GM18520 (cell line): Measurements from ENCODE around the gene AFG3L2.
A peak's percentile ranks its signal among the peaks of the same experiment; 100 is the strongest.

Experiments
- ATAC-seq: cut with Tn5 transposase; IDR thresholded peaks from one replicate; pipeline ENCODE4 v1.9.1; 2021; ENCODE audit not compliant: unreplicated experiment

AFG3L2 gene

DNA sequence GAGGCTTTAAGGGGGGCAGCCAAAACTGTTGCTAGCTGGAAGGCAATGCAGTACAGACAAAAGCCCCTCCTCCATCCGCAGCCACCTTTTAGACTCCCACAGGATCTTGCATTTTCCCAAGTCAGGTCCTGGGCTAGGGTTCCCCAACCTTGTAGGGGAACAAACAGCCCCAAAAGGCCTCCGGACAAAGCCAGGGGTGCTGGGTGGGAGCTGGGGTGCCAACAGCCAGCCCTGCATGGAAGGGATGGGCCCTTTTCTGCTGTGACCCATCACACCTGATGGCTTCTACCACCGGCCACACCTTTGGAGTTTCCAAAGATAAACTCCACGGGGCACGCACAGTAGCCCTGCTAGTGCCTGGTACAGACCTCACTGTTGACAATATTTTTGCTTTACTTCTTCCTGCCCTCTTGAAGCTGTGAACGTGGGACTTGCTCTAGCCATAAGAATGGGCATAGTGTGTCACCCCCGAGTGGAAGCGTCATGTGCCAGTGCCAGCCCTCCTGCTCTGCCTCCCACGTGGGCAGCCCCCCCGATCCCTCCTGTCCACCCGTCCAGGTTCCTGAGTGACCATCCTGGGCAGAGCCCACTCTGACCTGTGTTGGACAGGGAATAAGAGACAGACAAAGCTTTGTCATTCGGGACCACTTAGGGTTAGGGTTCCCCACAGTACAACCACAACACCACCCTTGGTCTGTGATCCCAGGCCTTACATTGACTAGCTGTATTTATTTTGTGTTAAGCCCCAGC is 50.1 kb downstream of the AFG3L2 start:
- ATAC-seq = no peak

DNA sequence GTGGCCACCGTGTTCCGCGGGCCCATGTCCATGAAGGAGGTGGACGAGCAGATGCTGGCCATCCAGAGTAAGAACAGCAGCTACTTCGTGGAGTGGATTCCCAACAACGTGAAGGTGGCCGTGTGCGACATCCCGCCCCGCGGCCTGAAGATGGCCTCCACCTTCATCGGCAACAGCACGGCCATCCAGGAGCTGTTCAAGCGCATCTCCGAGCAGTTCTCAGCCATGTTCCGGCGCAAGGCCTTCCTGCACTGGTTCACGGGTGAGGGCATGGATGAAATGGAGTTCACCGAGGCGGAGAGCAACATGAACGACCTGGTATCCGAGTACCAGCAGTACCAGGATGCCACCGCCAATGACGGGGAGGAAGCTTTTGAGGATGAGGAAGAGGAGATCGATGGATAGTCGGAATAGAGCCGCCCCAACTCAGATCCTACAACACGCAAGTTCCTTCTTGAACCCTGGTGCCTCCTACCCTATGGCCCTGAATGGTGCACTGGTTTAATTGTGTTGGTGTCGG is 51.2 kb downstream of the AFG3L2 start:
- ATAC-seq = no peak

DNA sequence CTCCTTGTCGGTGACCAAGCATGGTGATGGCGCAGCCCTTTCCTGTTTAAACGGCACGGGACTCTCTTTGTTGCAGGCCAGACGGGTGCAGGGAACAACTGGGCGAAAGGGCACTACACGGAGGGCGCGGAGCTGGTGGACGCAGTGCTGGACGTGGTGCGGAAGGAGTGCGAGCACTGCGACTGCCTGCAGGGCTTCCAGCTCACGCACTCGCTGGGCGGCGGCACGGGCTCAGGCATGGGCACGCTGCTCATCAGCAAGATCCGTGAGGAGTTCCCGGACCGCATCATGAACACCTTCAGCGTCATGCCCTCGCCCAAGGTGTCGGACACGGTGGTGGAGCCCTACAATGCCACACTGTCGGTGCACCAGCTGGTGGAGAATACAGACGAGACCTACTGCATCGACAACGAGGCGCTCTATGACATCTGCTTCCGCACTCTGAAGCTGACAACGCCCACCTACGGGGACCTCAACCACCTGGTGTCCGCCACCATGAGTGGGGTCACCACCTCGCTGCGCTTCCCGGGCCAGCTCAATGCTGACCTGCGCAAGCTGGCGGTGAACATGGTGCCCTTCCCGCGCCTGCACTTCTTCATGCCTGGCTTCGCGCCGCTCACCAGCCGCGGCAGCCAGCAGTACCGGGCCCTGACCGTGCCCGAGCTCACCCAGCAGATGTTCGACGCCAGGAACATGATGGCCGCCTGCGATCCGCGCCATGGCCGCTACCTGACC is 51.9 kb downstream of the AFG3L2 start:
- no peak for ATAC-seq

DNA sequence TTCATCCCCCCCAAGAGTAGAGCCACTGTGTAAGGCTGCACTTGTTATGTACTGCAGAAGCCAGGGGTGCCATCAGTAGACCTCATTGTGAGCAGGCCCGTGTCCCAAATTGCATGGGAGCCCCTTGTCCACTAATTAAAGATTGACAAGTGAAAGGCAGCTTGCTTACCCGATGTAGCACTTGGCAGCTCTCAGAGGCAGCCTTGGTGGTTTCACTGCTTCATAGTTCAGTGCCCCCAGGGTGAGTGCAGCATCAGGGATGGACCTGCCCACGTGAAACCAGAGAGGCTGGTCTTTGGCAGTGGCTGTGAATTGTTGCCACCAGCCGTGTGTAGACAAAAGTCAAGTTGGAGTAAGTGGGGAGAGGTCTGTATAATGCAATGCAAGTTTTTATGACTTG is 55.7 kb downstream of the AFG3L2 start:
- peak; percentile 71 for ATAC-seq

DNA sequence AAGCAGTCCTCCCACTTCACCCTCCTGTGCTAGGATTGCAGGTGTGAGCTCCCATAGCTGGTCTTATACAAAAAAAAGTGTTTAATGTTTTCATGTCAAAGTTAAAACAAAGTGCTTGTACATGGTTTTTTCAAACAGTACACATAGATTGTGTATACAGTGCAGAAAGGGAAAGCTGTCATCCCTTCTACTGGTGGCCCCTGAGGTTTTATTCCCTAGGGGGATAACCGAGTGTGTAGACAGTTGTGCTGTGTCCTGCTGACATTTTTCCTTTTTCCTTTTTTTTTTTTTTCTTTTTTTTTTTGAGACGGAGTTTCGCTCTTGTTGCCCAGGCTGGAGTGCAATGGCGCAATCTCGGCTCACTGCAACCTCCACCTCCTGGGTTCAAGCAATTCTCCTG is 58.2 kb downstream of the AFG3L2 start:
- ATAC-seq = no peak

DNA sequence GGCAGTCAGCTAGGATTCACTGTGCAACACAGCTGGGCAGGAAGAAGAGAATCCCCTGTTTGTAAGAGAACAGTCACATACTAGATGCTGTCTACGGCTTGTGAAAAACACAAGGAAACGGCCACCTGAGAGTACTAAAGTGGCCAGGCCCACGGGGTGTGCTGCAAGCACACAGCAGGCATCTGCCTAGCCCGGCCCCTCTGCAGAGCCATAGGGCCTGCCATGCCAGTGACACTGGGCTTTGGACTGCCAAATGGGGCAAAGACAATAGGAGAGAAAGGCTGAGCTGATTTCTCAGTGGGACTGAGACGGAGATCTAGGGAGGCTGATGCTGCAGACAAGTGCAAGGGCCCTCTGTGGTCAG is 58.7 kb downstream of the AFG3L2 start:
- no peak for ATAC-seq

DNA sequence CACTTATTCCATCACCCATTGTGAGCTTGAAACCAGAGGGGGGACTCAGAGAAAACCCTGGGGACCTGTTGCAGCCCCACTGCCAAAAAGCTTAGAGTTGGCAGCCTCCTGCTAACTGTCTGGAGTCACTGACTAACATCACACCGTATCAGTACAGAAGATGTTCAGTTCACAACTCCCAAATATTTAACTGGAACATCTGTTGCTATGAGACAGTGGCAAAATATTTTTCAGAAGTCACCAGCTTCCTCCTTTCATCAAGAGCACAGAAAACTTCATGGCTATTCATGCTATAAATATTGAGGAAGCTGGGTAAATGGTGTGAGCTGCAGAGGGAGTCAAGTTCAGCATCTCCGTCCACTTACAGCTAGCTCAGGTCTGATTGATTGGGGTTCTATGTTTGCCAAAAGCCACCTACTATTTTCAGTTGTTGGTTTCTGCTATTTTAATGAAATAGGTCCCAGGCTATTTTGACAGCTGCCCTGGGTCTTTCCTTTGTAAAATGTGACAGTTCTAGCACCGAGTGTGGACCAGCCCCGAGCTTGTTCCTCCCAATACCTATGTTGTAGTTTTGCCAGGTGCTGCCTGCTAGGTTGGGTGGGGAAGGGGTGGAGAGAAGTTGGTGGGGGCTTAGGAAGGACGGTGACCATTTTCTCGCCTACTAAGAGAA is 59.2 kb downstream of the AFG3L2 start:
- no peak for ATAC-seq

DNA sequence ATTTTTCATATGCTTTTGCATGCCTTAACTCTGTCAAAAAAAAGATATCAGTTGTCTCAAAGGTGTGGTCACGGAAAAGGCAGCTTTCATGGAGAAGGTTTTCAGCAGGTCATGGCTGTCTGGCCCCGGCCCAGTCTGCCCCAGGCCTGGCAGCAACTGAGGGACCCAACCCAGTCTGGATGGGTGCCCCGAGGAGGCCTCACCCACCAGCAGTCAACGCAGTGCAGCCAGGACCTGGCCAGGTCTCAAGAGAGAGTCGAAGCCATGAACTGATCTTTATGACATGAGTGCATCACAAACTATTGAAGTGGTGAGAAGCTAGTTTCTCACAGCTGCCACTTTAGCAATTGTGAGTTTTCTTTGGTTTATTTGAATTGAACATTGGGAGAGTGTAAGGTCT is 61.1 kb downstream of the AFG3L2 start:
- no peak for ATAC-seq

DNA sequence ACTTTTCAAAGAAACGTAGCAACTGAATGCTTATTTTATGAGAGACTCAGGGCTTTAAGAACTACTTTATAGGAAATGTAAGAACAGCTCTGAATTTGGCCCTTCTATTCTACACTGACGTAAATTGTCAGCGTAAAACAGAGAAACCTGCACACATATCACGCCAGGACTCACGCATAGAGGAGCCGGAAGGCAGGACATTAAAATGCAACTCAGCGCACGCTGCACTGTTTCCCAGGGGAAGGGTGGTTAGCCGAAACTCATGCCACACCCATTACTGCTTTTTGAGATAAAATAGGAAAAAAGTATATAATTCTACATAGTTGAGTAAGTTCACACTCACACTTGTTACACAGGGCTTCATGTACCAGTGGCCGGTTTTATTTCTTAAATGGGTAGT is 61.5 kb downstream of the AFG3L2 start:
- no peak for ATAC-seq

DNA sequence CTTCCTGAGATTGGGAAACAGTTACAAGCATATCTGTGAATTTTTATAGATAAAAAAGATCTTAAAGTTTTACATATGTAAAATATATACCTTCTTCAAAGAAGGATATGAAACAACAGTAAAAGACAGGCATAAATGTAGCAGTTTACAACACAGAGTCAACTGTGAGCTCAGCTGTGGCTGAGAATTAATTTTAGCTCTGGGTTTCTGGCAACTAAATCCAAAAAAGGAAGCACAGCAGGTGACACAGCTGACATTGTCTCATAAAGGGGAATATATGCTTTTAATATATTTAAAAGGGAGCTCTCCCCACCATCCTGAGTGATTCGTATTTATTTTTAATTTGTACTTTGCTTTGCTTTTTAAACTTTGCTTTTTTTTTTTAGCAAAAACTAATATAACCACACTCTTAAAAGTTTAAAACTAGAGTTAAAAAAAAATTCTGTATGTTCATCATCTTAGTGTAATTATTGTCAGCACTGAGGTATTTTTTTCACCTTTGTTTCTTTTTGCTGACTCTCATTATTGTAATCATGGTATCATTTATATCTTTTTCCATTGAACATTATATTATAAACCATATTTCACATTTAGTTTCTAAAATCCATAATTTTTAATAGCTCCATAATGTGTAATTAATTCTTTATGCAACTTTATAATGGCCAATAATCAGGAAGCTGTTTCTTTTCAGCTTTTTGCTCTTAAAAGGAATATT is 62.3 kb downstream of the AFG3L2 start:
- ATAC-seq = no peak

DNA sequence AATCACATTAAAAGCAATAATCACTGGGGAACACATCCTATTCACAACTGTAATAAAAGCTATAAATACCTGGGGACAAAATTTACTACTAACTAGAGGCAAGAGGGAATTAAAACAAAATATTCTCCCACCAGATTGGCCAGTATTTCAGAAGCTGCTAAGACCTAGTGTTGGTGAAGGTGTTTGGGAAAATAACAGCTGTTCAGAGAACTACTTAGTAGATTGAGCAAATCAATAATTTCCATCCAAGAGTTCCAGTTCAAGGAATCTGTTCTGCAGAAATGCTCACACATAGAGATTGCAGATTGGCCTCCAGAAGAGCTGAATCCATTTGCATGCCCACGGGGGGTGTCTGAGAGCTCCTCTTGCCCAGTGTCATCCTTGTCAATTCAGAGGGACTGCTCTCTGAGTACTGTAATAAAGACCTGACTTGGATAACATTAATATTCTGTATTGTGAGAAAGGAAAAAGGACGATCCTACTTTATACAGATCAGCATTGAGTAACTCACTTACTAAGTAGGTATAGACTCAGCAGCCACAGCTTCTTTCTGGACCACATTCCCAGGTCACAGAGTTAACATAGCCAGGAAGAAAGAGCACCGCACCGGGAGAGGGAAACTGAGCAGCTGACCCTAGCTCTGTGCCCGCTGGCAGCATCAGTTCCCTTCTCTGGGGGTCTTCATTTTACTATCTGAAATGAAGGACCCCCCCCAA is 63.3 kb downstream of the AFG3L2 start:
- no peak for ATAC-seq

DNA sequence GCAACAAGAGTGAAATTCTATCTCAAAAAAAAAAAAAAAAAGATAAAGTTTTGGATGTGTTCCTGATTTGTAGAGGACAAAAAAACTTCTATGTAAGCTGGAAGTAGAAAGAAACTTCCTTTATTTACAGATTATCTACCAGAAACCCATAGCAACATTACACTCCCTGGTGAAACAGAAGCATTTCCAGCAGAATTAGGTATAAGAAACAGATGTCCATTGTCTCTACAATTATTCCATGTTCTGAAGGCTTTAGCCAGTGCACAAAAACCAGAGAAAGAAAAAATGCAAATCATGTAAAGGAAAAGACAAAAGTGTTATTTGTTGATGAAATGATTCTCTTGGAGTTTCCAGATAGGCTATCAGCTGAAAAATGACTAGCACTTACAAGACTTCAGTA is 64.1 kb downstream of the AFG3L2 start:
- no peak for ATAC-seq

DNA sequence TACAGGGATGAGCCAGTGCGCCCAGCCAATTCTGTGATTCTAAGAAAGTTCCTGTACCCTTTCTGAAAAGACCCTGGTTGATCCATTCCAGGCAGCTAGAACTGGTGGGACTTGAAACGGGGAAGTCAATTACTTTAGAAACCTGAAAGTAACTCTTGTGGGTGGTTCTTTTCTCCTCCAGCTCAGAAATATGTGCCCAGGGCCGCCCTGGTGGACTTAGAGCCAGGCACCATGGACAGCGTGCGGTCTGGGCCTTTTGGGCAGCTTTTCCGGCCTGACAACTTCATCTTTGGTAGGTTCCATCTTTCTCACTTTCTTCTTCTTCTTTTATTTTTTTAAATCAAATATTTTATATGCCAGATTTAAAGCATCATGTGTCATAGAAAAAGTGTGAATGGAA is 66.3 kb downstream of the AFG3L2 start:
- no peak for ATAC-seq

DNA sequence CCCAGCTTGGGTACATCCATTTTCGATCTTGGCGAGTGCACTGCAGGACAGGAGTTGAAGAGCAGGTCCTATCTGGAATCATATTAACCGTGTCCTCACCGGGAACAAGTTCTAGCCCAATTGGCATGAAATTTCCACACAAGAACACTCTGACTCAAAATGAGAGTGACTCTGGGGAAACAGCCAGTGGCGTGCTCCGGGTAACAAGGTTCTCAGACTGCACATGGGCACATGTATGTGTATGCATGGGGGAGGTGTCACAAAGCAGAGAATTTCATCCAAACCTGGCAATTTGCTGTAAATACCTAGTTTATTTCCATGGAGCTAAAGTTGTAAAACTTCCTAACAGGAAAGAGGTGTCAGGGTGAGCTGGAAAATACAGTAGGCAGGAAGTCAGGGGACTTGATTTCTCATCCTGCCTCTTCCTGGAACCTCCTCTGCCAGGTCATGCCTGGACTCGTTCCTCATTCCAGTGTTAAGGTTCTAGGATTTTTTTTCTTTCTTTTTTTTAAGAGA is 67.3 kb downstream of the AFG3L2 start:
- no peak for ATAC-seq

DNA sequence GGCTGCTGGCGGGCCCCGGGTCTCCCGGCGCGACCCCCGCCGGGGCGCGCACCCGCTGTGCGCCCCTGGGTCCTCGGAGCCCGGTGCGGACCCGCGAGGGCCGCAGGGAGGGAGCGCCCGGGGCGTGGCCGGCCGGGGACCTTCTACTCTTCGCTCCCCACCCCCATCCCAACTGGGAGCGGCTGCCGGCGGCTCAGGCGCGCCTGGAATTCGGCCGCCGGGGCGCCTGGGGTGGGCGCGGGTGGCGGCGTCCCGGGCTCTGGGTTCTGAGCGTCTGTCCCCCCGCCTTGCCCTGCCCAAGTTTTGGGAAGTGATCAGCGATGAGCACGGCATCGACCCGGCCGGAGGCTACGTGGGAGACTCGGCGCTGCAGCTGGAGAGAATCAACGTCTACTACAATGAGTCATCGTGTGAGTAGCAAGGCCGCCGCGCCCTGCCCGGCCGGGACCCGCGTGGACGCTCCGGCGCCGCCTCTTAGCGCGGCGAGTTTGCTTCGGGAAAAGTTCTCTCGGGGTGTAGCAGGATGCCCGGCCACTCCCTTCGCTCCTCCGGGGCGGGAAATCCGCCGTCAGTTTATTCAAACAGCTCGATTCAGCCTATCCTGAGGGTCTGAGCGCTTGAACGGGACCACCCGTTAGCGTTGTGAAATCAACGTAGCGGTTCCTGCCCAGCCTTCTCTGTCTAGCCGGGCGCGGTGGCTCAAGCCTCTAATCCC is 68.5 kb downstream of the AFG3L2 start:
- peak; percentile 46 for ATAC-seq

DNA sequence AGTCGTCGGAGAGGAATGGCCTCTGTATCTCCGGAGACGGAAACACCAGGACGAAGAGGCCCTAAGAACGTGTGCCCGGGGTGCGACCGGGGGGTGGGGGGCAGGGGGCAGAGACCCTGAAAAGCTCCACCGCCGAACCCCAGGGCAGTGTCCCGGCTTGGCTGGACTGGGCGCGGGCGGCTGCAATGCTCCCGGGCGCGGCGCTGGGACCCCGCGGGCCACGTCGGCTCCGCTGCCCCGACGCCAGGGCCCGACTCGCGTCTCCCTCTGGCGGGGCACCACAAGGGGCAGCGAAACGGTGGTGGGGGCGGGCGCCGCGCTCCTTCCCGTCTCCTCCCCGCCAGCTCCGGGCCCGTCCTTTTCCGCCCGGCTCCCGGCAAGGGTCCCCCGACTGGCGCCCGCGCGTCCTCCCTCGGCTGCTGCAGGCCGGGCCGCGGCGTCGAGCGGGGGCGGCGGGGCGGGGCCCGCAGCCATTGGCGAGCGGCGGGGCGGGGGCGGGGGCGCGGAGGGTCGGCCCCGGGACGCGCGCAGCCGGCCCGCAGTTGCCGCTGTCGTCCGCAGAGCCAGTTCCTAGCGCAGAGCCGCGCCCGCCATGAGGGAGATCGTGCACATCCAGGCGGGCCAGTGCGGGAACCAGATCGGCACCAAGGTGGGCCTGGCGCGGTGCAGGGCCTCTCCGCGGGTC is 69.2 kb downstream of the AFG3L2 start, which contains the start of gene TUBB6:
TUBB6 (plus strand) TSS at position 541 of the 685 bp plus-strand sequence; CDS start at position 593, 52 bp downstream.
- peak; percentile 27 for ATAC-seq

DNA sequence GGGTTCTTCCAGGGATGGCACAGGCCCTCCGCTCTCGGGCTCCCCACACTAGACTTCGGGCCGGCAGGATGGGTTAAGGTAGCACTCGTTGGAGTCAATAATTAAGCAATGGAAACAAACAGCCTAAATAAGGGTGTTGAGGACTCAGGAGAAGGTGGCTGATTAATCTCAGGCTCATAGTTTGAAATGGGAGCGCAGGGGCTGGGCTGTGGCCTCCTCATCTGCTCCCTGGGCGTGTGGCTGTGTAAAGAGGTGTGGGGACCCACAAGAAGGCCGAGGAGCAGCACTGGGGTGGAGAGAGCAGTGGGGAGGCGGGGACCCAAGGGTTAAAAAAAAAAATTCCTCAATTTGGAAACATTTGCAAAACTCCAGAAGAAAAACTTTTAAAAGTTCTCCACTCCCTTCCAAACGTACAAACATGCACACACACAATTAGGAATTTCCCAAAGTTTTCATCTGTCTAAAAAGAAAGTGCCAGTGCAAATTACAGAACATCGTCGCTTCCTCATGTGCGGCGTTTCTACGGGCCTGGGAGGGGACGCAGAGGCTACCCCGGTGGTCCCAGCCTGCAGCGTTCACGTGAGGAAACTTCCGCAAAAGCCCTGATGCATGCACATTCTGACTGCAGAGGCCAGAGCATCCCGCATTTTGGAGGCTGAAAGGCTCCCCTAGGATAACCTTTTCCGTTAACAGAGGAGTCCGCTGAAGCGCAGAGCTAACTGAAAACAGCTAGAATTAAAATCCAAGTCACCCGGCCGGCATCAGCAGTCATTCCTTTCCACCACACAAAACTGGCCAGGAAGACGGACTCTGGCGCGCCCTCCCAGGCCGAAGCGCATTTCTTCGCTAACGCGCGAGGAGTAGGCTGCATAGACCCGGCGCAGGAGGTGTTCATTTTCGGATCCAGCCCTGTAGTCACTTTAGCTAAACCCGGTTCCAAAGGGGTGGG is 70.0 kb downstream of the AFG3L2 start:
- ATAC-seq = no peak
